ENCODE measurements around the gene DGKB. TPM values are rescaled to one million over a fixed set of nuclear protein-coding genes. Genes with fewer than 3 reads are reported as not detected.

DGKB gene
- total and polyA plus RNA-seq, 2 donors from 2014 or later: 0.26 to 1.5 TPM

- no peaks in the 10 kb centered on the region for H3K9me3 ChIP-seq (ENCODE audit: control insufficient read depth in 2 of 3, insufficient read depth in 1 of 3, low read length in 3 of 3)
- no peaks in the 10 kb centered on the region for H3K36me3 ChIP-seq (ENCODE audit: control insufficient read depth in 2 of 3, insufficient read depth in 3 of 3, low read length in 3 of 3)
- H3K9ac ChIP-seq (ENCODE audit: low read length in 3 of 3): no peak overlapping the region
- FAIRE-seq (no peak), DNase-seq (no peak)
- H3K27ac ChIP-seq (ENCODE audit: low read depth in 2 of 2, low read length in 2 of 2): no peak overlapping the region
- no peak for TF ChIP-seq CTCF (IDR thresholded peaks at IDR 0.05; ENCODE audit: borderline replicate concordance, extremely low read depth, insufficient read depth)
- H3K27me3 ChIP-seq (ENCODE audit: control insufficient read depth, insufficient read depth, low read length): no peaks in the 10 kb centered on the region
- no peaks in the 10 kb centered on the region for H3K4me1 ChIP-seq (ENCODE audit: control insufficient read depth in 2 of 3, insufficient read depth in 2 of 3, low read depth in 1 of 3, low read length in 3 of 3)
- intact Hi-C loops (cut with DNase I): no loop called here
- no peak overlapping the region for H3K4me3 ChIP-seq (ENCODE audit: low read length in 3 of 3)
Observed at GRCh38 chr7:14843755-14844154, 58.8 kb downstream of the DGKB start.

DNA sequence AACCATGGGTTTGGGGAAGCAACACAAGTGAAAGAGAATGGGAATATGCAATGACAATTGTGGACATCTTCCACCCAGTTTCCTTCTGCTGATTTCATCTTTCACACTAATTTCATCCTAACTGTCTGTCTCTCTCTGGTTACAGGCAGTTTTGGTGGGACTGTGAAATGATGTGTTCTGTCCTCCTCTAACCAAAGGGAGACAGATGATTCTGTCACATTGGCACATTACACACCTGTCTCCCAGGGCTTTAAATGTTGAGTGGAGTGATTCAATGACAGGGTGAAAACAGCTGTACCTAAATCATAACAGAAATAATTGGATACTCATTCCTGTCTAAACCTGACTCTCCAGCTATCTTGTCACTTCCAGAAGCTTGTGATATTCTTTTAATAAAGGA lies 60.0 kb downstream of the DGKB start:
- Histone ChIP-seq H3K27me3 (ENCODE audit: control insufficient read depth, insufficient read depth, low read length) (no peaks in the 10 kb centered on the region), H3K36me3 (ENCODE audit: control insufficient read depth in 2 of 3, insufficient read depth in 3 of 3, low read length in 3 of 3) (no peaks in the 10 kb centered on the region), H3K27ac (ENCODE audit: low read depth in 2 of 2, low read length in 2 of 2) (no peak overlapping the region), H3K9me3 (ENCODE audit: control insufficient read depth in 2 of 3, insufficient read depth in 1 of 3, low read length in 3 of 3) (no peaks in the 10 kb centered on the region), H3K9ac (ENCODE audit: low read length in 3 of 3) (no peak overlapping the region), H3K4me1 (ENCODE audit: control insufficient read depth in 2 of 3, insufficient read depth in 2 of 3, low read depth in 1 of 3, low read length in 3 of 3) (no peaks in the 10 kb centered on the region), H3K4me3 (ENCODE audit: low read length in 3 of 3) (no peak overlapping the region)
- intact Hi-C loops (cut with DNase I): no loop called here
- FAIRE-seq (no peak), DNase-seq (no peak)
- no peak for TF ChIP-seq CTCF (IDR thresholded peaks at IDR 0.05; ENCODE audit: borderline replicate concordance, extremely low read depth, insufficient read depth)

GRCh38 chr7:14841869-14842268 lies 60.7 kb downstream of the DGKB start:
- intact Hi-C loops (cut with DNase I): no loop called here

More at GRCh38 chr7:14841869-14842268, 60.7 kb downstream of the DGKB start:
- no peaks in the 10 kb centered on the region for H3K4me1 ChIP-seq (ENCODE audit: control insufficient read depth in 2 of 3, insufficient read depth in 2 of 3, low read depth in 1 of 3, low read length in 3 of 3)
- H3K4me3 ChIP-seq (ENCODE audit: low read length in 3 of 3): no peak overlapping the region
- no peaks in the 10 kb centered on the region for H3K9me3 ChIP-seq (ENCODE audit: control insufficient read depth in 2 of 3, insufficient read depth in 1 of 3, low read length in 3 of 3)
- no peak for FAIRE-seq
- no peak overlapping the region for H3K9ac ChIP-seq (ENCODE audit: low read length in 3 of 3)
- TF ChIP-seq CTCF (IDR thresholded peaks at IDR 0.05; ENCODE audit: borderline replicate concordance, extremely low read depth, insufficient read depth): no peak
- DNase-seq: no peak
- H3K27ac ChIP-seq (ENCODE audit: low read depth in 2 of 2, low read length in 2 of 2): no peak overlapping the region
- no peaks in the 10 kb centered on the region for H3K27me3 ChIP-seq (ENCODE audit: control insufficient read depth, insufficient read depth, low read length)
- no peaks in the 10 kb centered on the region for H3K36me3 ChIP-seq (ENCODE audit: control insufficient read depth in 2 of 3, insufficient read depth in 3 of 3, low read length in 3 of 3)

Measured in kidney (tissue), 14 donors.